Liver (tissue), 9 donors: ENCODE results near the gene PPFIA4. TPM values are rescaled to one million over a fixed set of nuclear protein-coding genes. Genes with fewer than 3 reads are reported as not detected.

Experiments used
- DNase-seq: peaks from one replicate; pipeline ENCODE4 v3.0.0-alpha.2; 2017; ENCODE audit warnings: low spot score
- H3K27ac ChIP-seq, 2 donors: one replicate each; pipeline ENCODE4 v1.7.0; 2013; ENCODE audit warnings: inconsistent platforms in 2 of 2, low read length in 2 of 2, control low read depth in 1 of 2, low read depth in 1 of 2, mild to moderate bottlenecking in 1 of 2
- H3K27me3 ChIP-seq, 4 donors: one replicate each; pipeline versions ENCODE4 v1.6.1 to v1.7.0; 2013; ENCODE audit warnings: low read length in 3 of 4, inconsistent platforms in 1 of 4, mild to moderate bottlenecking in 1 of 4, moderate library complexity in 1 of 4; ENCODE audit not compliant: control insufficient read depth in 4 of 4, insufficient read depth in 4 of 4
- H3K36me3 ChIP-seq, 4 donors: one replicate each; pipeline versions ENCODE4 v1.6.1 to v1.7.0; 2013; ENCODE audit warnings: low read length in 3 of 4, mild to moderate bottlenecking in 3 of 4, low read depth in 1 of 4, moderate library complexity in 1 of 4; ENCODE audit not compliant: control insufficient read depth in 4 of 4, insufficient read depth in 3 of 4
- H3K4me1 ChIP-seq, 4 donors: one replicate each; pipeline versions ENCODE4 v1.6.1 to v1.7.0; 2013; ENCODE audit warnings: low read length in 3 of 4, mild to moderate bottlenecking in 3 of 4, moderate library complexity in 1 of 4; ENCODE audit not compliant: control insufficient read depth in 4 of 4, insufficient read depth in 4 of 4
- H3K4me3 ChIP-seq, 3 donors: one replicate each; pipeline versions ENCODE4 v1.6.1 to v1.7.0; 2013; ENCODE audit warnings: low read length in 3 of 3, control low read depth in 1 of 3, low read depth in 1 of 3, mild to moderate bottlenecking in 1 of 3
- H3K9ac ChIP-seq, 2 donors: one replicate each; pipeline ENCODE4 v1.7.0; 2013; ENCODE audit warnings: low read length in 2 of 2, mild to moderate bottlenecking in 2 of 2, moderate library complexity in 2 of 2, control low read depth in 1 of 2, low read depth in 1 of 2
- H3K9me3 ChIP-seq, 4 donors: one replicate each; pipeline versions ENCODE4 v1.6.1 to v1.7.0; 2013; ENCODE audit warnings: low read length in 3 of 4; ENCODE audit not compliant: control insufficient read depth in 4 of 4
- ATF3 ChIP-seq: IDR thresholded peaks from 2 replicates; pipeline ENCODE4 v1.6.1; 2016; ENCODE audit warnings: antibody characterized with exemption
- CTCF ChIP-seq: fragments of 150-350 bp; IDR thresholded peaks from 2 replicates; pipeline ENCODE4 v1.5.1; 2017; ENCODE audit warnings: improper control_type of control experiment, low read depth, low read length; ENCODE audit not compliant: missing input control
- EGR1 ChIP-seq, 2 donors: IDR thresholded peaks; 2 replicates each; pipeline ENCODE4 v1.6.1; 2016 to 2018; ENCODE audit warnings: antibody characterized with exemption in 2 of 2, low read depth in 2 of 2
- FOXA1 ChIP-seq: IDR thresholded peaks from 2 replicates; pipeline ENCODE4 v1.6.1; 2016; ENCODE audit warnings: antibody characterized with exemption
- GABPA ChIP-seq, 2 donors: IDR thresholded peaks in 1 of 2; conservative IDR thresholded peaks in 1 of 2; 2 replicates each; pipeline ENCODE4 v1.6.1; 2016; ENCODE audit warnings: antibody characterized with exemption in 2 of 2, mild to moderate bottlenecking in 1 of 2, moderate library complexity in 1 of 2
- HNF4A ChIP-seq, 2 donors: conservative IDR thresholded peaks; 2 replicates each; pipeline ENCODE4 v1.6.1; 2016; ENCODE audit warnings: antibody characterized with exemption in 2 of 2, mild to moderate bottlenecking in 2 of 2
- HNF4G ChIP-seq: IDR thresholded peaks from 2 replicates; pipeline ENCODE4 v1.6.1; 2016; ENCODE audit warnings: antibody characterized with exemption
- JUND ChIP-seq, 2 donors: IDR thresholded peaks; 2 replicates each; pipeline ENCODE4 v1.6.1; 2016; ENCODE audit warnings: antibody characterized with exemption in 2 of 2
- MAX ChIP-seq: IDR thresholded peaks from 2 replicates; pipeline ENCODE4 v1.6.1; 2016; ENCODE audit warnings: antibody characterized with exemption
- NR2F2 ChIP-seq: IDR thresholded peaks from 2 replicates; pipeline ENCODE4 v1.6.1; 2016; ENCODE audit warnings: antibody characterized with exemption
- RAD21 ChIP-seq, 2 donors: IDR thresholded peaks; 2 replicates each; pipeline ENCODE4 v1.6.1; 2016; ENCODE audit warnings: antibody characterized with exemption in 2 of 2, mild to moderate bottlenecking in 2 of 2
- REST ChIP-seq: IDR thresholded peaks from 2 replicates; pipeline ENCODE4 v1.6.1; 2016; ENCODE audit warnings: antibody characterized with exemption, mild to moderate bottlenecking
- RXRA ChIP-seq, 2 donors: IDR thresholded peaks; 2 replicates each; pipeline ENCODE4 v1.6.1; 2017 to 2018; ENCODE audit warnings: antibody characterized with exemption in 2 of 2, mild to moderate bottlenecking in 1 of 2
- SP1 ChIP-seq: IDR thresholded peaks from 2 replicates; pipeline ENCODE4 v1.6.1; 2018; ENCODE audit warnings: antibody characterized with exemption, mild to moderate bottlenecking
- TAF1 ChIP-seq: conservative IDR thresholded peaks from 2 replicates; pipeline ENCODE4 v1.6.1; 2016; ENCODE audit warnings: antibody characterized with exemption, mild to moderate bottlenecking
- YY1 ChIP-seq: IDR thresholded peaks from 2 replicates; pipeline ENCODE4 v1.6.1; 2016; ENCODE audit warnings: antibody characterized with exemption, mild to moderate bottlenecking
- ZBTB33 ChIP-seq: IDR thresholded peaks from 2 replicates; pipeline ENCODE4 v1.6.1; 2016; ENCODE audit warnings: antibody characterized with exemption
- WGBS: extraction: QIAGEN DNeasy Blood & Tissue Kit; methylation state at CpG from one replicate; pipeline ENCODE4 v1.1.7; 2013; 5-methylcytosine and 5-hydroxymethylcytosine counted together
- polyA plus RNA-seq, 2 donors: library from polyadenylated mRNA; stranded (reverse) in 1 of 2; unstranded in 1 of 2; fragments of 200-250 nt in 1 of 2; fragments of >200 nt in 1 of 2; fragmentation: Nextera tagmentation in 1 of 2; extraction: Ambion mirVana in 1 of 2; gene quantifications; one replicate each; pipeline versions ENCODE4 v1.2.1 to v1.2.3, GENCODE V29; 2013 to 2015
- total RNA-seq, 2 donors: library from RNA; depleted of rRNA; stranded (reverse); fragments of >200 nt; gene quantifications; one replicate each; pipeline ENCODE4 v1.2.3, GENCODE V29; 2014
- donor health status: healthy.
- donor health status: healthy.
- donor health status: healthy.
- donor health status: healthy.
- donor health status: healthy.

PPFIA4 gene
- total and polyA plus RNA-seq, 4 donors = 0.07 to 0.33 (median 0.15) TPM

- H3K9me3 ChIP-seq = no peaks in the 10 kb centered on the region
- H3K4me1 ChIP-seq = no peaks in the 10 kb centered on the region
- TF ChIP-seq JUND (IDR thresholded peaks at IDR 0.05) (no peak), ZBTB33 (no peak), RXRA (IDR thresholded peaks at IDR 0.05) (no peak), CTCF (no peak), SP1 (no peak), EGR1 (IDR thresholded peaks at IDR 0.05; ENCODE audit: low read depth in 2 of 2) (no peak), NR2F2 (no peak), HNF4G (no peak)
- DNase-seq = no peak
- no peaks in the 10 kb centered on the region for H3K36me3 ChIP-seq
- WGBS = 93% methylated on average over 3 of the region's 3 CpGs
- no peak overlapping the region for H3K9ac ChIP-seq
- no peaks in the 10 kb centered on the region for H3K27me3 ChIP-seq
- H3K4me3 ChIP-seq = no peak overlapping the region
- no peak overlapping the region for H3K27ac ChIP-seq
Observed at GRCh38 chr1:203052601-203053000, 26.3 kb downstream of the PPFIA4 start.

GRCh38 chr1:203054184-203054583 lies 27.9 kb downstream of the PPFIA4 start:
- Histone ChIP-seq H3K9me3 (no peaks in the 10 kb centered on the region), H3K27me3 (no peaks in the 10 kb centered on the region), H3K4me3 (no peak overlapping the region), H3K4me1 (no peaks in the 10 kb centered on the region), H3K9ac (no peak overlapping the region), H3K36me3 (no peaks in the 10 kb centered on the region), H3K27ac (no peak overlapping the region)
- DNase-seq = no peak
- 49% methylated on average over 1 of the region's 1 CpG for WGBS
- TF ChIP-seq NR2F2 (no peak), FOXA1 (no peak), SP1 (no peak), YY1 (no peak), ZBTB33 (no peak), RAD21 (IDR thresholded peaks at IDR 0.05) (no peak), MAX (no peak), EGR1 (IDR thresholded peaks at IDR 0.05; ENCODE audit: low read depth in 2 of 2) (no peak), GABPA (IDR thresholded peaks at IDR 0.05 in 1 of 2, conservative IDR thresholded peaks at IDR 0.05 in 1 of 2) (no peak), TAF1 (no peak), REST (no peak), HNF4A (conservative IDR thresholded peaks at IDR 0.05) (no peak), ATF3 (no peak), HNF4G (no peak), RXRA (IDR thresholded peaks at IDR 0.05) (no peak)
